Measurements from ENCODE around the gene ZNF581. TPM values are rescaled to one million over a fixed set of nuclear protein-coding genes. Genes with fewer than 3 reads are reported as not detected.
A peak's percentile ranks its signal among the peaks of the same experiment; 100 is the strongest.

Gene ZNF581
- total RNA-seq, 1 donor from 2014 or later = 18.3 TPM

DNA sequence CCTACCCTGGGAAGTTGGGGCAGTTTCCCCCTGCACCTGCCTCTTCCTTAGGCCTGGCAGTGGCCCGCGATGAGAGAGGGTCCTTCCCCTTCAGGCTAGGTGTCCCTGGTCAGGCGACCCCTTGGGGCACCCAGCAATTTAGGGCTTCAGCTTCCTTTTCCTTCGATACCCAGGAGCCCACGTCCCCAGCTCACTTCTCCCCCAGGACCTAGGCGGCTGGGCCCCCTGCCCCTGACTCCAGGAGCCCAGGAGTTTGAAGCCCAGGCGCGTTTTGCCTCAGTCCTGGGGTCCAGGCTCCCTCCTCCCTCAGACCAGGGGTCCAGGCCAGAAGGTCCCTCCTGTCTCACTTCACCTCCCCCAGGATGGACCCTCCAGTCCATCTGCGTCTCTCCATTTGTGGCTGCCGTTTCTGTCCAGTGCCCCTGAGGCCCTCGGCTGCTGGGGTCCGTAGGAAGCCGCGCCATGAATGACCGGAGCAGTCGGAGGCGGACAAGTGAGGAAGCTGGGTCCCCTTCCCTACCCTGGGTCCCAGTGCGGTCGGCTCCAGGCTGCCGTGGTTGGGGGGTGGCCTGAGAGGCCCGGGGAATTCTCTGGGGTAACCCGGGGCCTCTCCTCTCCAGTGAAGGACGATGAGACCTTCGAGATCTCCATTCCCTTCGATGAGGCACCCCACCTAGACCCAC is 5.3 kb downstream of the ZNF581 start:
- no peak for DNase-seq (ENCODE audit: low read depth in 2 of 2)

DNA sequence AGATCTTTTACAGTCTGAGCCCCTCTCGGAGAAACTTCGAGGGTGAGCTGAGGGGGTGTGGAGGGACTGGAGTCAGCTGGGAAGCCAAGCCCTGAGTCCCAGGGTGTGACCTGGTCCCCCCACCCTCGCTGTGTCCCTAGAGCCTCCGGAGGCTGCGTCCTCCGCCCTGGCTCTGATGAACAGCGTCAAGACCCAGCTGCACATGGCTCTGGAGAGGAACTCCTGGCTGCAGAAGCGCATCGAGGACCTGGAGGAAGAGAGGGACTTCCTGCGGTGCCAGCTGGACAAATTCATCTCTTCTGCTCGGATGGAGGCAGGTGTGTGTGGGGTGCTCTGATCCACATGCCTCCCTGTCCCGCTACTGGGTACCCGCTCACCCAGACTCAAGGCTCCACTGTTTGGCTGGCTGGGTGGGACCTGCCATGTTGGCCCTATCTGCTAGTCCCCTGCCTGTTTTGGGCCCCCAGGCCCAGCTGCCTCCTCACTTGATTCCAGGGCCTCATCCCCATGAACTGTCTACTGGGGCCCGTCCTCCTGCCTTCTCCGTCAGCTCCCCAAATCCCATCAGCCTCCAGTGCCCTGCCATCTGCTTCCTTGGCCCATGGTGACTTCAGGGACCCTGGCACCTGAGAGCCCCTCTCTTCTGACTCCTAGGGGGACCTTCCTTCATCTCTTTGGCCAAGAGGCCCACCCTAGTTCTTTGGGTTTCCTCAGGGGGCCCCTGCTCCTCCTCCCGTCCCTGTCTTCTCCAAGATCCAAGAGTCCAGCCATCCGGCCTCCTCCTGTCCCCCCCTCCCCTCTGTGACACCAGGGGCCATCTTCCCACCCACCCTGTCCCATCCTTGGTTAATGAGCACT is 6.0 kb downstream of the ZNF581 start:
- DNase-seq (ENCODE audit: low read depth in 2 of 2) = no peak

DNA sequence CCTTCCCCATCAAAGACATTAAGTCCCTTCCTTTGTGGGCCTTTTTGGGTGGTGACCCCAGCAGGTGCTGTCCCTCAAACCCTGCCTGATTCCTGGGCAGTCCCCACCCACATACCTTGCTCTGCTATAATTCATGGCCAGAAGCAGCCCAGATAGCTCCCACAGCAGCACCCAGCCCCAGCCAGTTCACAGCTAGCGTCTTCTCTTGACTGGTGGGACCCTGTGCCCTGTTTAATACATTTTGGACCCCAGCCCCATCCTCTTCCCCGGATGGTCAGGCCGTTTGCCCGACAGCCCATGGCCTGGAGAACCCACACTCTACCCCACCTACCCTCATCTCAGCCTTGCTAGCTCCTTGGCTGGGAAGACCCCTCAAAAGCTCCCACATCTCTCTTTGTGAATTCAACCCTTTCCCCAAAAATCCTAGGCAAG is 6.7 kb downstream of the ZNF581 start:
- DNase-seq (ENCODE audit: low read depth in 2 of 2) = no peak

DNA sequence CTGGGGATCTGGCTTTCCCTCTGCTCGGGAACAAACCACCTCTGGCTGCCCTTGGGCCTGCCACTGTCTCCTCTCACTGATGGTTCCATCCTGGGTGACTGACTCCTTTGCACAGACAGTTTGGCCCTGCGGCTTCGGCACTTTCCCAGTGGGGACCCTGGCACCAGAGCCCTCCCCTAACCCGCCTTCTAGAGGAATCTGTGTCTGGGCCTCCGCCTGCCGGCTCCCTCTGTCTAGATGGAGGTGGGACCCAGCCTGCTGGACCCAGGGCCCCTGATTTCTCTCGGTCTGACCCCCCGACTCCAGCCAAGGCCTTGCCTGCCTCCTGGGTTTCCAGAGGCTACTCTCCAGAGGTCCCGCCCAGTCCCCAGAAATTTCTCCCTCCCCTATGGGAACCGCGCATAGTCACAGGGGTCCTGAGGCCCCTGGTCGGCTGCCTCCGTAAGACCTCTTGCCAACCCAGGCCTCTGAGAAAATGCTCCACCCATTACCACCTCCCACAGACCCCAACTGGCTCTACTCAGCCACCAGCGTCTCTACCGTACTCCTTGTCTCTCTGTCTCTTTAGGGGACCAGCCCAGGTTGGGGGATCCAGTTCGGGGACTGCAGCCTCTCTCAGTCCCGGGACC is 7.3 kb downstream of the ZNF581 start:
- no peak for DNase-seq (ENCODE audit: low read depth in 2 of 2)

DNA sequence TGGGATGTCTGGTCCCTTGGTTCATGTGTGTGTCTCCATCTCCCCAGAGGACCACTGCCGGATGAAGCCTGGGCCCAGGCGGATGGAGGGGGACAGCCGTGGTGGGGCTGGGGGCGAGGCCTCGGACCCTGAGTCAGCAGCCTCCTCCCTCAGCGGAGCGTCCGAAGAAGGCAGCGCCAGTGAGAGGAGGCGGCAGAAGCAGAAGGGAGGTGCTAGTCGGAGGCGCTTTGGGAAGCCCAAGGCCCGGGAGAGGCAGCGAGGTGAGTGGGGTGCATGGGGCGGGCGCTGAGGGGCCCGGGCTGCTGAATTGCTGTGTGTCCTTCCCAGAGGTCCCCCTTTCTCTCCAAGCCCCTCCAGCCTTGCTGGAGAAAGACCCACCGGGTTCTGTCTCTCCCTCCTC is 7.8 kb downstream of the ZNF581 start:
- no peak for DNase-seq (ENCODE audit: low read depth in 2 of 2)

DNA sequence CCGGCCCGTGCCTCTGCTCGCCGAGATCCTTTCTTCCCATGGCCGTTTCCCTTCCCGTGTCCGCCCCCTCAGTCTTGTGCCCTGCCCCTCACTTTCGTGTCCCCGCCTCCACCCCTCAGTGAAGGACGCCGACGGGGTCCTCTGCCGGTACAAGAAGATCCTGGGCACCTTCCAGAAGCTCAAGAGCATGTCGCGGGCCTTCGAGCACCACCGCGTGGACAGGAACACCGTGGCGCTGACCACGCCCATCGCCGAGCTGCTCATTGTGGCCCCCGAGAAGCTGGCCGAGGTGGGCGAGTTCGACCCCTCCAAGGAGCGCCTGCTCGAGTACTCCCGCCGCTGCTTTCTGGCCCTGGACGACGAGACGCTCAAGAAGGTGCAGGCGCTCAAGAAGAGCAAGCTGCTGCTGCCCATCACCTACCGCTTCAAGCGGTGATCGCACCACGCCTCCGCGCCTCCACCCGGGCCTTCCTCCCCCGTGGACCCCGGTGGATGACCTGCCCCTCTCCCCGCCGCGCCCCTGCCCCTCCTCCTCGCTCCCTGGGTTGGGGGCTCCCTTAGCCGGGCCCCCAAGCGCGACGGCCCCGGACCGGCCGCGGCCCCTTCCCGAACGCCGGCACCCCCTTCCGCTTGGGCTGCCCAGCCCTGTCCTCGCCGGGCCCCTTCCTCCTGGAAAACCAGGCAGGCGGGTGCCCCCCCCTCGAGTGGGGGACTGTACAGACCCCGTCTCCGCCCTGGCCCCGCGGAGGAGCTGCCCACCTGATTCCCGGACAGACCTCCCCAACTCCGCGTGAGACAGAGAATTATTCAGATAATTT is 9.1 kb downstream of the ZNF581 start:
- DNase-seq (ENCODE audit: low read depth in 2 of 2) = no peak

DNA sequence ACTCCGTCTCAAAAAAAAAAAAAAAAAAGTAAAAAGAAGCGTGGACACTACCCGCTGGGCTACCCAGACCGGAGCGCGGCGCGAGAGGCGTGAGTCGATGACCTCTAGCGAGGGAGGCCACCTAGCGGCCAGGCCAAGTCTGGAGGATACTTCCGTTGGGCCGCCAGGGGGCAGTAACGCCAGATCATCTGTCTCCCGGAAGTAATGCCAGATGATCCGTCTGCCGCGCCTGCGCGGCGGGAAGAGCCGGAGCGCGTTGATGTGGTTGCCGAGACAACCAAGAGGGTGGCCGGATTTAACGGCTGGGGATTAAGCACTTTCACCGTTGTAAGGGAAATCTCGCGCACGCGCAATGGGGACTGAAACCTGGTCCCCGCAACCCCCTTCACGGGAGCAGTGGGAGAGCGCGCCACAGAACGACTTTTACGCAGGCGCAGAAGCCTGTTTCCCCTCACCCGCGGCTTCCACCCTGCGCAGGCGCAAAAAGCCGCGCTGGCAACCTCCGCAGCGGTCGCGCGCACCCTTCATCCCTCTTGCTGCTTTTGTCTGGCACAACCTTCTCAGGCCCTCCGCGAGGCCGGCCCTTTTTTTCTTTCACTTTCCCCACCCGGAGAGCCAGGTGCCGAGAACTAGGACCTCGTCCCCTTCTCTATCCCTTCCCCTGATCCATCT is 10.3 kb downstream of the ZNF581 start:
- DNase-seq (ENCODE audit: low read depth in 2 of 2) = peak; percentile 99

DNA sequence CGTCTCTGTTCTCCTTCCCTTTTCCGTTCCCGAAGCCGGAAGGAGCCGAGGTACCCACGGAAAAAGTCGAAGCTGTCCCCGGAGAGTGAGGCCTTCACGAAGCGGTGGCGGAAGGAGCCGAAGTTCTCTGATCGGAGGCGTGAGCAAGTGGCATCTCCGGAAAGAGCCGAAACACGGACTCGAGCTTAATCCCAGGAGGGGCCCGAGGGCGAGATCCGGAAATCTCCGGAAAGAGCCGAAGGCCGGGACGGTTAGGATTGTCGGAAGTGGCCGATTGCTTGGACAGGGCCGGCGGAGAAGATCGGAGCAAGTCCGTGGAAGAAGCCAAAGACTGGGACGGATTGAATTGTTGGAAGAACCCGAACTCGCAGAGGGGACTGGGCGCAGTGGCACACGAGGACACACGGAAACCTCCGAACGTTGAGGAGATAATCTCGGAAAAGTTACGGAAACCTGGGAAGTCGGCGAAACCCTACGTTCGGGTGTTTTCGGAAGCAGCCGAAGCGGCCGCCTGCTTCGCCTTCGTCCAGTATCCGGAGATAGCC is 10.9 kb downstream of the ZNF581 start:
- DNase-seq (ENCODE audit: low read depth in 2 of 2) = peak; percentile 99 to 100

DNA sequence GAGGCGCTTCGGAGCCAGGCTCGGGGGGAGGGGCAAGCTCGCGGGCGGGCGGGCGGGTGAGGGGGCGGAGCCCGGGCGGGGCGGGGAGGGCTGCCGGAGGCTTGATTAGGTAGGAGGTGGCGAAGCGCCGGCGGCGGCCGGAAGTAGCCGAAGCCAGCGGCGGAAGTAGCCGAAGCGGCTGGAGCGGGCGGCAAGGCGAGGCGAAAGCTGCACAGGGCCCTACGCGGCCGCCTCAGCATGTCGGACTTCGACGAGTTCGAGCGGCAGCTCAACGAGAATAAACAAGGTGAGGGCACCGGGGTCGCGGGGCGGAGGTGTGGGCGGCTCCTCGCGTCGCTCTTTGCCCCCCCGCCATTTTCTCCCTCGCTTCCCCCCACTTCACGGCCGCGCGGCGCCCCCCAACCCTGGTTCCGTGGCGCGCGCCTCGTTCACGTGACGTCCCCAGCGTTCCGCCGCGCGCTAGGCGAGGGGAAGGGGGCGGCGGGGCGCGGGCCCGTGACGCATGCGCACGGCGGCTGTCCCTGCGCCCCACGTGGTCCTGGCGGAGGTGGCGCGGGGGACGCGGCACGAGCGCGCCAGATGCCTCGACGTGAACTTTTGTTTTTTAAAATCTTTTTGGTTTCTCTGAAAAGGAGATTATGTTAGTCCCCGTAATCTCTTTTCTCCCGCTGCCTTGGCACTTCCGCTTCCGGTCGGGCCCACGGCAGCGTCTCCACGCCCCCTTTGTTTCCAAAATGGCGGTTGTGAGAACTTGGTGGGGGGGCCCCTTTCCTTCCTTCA is 11.6 kb downstream of the ZNF581 start, which contains the start of gene U2AF2:
TSS of gene U2AF2 (plus strand) at position 168 of the 780 bp plus-strand sequence. CDS start at position 238, 70 bp downstream.
- DNase-seq (ENCODE audit: low read depth in 2 of 2) = peak; percentile 94 to 97

DNA sequence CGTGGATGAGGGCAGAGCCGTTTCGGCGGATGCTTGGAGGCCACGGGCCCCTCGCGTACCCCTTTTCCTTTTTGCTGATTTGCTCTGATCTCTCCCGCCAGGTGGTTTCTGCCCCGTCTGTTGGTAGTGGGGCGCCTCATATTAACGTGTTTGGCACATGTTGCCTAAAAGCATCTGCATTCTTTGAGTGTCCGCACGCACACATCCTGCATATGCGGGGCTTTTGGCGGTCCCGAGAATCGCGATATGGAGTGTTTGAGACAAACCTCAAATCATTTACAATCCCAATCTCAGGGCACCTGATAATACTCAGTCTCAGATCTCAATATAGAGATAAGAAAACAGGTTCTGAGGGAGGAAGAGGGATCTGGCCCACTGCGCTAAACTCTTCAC is 12.2 kb downstream of the ZNF581 start:
- no peak for DNase-seq (ENCODE audit: low read depth in 2 of 2)

DNA sequence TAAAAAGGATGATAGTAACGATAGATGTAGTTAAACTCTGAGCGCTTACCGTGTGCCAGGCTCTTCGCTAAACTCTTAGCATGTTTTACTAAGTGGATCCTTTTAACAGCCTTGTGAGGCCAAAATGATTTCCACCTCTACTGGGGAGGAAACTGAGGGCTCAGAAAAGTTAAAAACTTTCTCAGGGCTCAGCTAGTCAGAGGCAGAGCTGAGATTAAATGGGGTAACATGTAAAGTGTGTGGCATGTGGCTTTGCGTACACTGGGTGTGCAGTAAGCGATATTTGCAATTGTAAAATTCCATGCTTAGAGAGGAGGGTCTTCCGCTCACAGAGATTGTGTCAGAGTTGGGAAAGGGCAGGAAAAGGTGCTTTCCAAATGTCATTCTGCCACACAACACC is 13.1 kb downstream of the ZNF581 start:
- no peak for DNase-seq (ENCODE audit: low read depth in 2 of 2)

DNA sequence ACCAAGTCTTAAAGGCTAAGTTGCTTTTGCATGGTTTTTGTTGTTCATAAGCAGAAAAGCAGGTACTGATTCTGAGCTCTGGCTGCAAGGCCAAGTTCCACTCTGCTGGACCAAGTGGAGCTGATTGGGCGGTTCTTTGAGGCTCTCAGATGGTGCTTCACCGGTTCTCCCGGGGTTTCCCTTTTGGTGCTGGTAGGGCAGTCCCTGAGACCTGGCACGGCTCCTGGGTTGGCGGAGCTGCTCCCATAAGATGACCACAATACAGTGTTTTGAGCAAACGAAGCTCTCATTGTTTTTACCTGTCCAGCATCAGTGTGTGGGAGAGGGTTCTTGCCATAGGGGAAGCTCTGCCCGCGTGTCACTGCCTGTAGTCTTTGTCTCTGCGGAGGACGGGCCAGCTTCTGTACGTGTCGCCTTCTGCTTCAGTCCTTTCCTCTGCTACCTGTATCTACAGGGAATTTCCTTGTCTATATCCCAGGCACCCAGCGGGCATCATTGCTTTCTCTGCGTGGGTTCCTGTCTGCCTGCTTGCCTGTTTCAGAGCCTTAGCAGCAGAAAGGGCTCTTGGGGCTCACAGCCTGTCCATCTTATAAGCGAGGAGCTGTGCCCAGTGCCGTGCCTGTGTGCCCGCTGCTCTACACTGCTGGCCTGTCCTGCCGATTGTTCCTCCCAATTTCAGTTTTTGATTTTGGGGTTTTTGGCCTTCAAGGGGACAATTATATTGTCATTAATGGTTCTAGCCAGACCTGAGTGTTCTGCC is 13.7 kb downstream of the ZNF581 start:
- DNase-seq (ENCODE audit: low read depth in 2 of 2) = peak in 1 of 2 donors; percentile 23

DNA sequence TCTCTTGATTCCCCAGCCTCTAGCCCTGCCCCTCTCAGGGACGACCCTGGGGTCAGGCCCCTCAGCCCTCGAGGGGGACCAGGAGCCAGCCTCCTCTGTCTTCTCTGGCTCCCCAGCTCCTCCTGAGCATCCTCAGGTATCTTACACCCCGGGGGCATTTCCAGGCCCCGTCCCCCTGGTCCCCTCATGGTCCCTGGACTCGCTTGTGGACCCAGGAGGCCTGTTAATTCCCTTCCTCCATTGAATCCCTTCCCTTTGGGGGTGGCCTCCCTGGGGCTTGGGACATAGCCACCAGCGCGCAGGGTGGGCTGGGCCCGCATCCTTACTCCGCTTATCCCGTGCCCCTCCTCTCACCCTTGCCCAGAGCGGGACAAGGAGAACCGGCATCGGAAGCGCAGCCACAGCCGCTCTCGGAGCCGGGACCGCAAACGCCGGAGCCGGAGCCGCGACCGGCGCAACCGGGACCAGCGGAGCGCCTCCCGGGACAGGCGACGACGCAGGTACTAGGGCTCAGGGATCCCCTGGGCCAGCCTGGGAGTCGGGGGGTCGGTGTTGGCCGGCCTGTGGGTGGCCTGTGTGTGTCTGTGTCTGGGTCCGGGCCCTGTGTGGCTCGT is 15.5 kb downstream of the ZNF581 start:
- no peak for DNase-seq (ENCODE audit: low read depth in 2 of 2)

DNA sequence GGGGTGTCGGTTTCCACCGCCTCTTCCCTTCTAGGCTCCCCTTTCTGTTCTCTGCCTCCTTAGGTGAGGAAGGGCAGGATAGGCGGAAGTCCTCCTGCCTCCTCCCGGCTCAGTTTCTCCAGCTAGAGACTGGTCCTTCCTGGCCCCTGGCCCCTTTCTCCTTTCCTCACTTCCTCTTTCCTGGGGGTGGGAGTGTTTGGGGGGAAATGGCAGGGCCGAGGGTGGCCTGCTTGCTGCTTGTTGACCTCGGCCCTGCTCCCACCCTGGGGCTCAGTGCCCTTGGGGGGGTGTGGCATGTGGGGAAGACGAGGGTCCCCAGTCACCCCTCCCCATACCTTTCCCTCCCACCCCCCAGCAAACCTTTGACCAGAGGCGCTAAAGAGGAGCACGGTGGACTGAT is 16.4 kb downstream of the ZNF581 start:
- DNase-seq (ENCODE audit: low read depth in 2 of 2) = no peak

DNA sequence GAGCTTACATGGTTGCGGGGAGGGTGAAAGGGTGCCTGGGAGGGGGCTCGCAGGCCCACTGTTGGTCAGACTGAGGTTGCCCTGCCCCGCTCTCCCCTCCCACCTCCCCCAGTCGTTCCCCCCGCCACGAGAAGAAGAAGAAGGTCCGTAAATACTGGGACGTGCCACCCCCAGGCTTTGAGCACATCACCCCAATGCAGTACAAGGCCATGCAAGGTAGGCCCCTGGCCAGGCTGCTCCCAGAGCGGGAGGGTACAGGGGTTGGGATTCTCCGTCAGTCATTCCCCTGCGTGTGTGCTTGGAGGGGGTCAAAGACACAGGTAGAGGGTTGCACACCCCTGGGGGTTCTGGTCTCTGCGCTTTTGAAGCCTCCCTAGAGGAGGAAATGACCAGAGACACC is 17.0 kb downstream of the ZNF581 start:
- DNase-seq (ENCODE audit: low read depth in 2 of 2) = no peak

DNA sequence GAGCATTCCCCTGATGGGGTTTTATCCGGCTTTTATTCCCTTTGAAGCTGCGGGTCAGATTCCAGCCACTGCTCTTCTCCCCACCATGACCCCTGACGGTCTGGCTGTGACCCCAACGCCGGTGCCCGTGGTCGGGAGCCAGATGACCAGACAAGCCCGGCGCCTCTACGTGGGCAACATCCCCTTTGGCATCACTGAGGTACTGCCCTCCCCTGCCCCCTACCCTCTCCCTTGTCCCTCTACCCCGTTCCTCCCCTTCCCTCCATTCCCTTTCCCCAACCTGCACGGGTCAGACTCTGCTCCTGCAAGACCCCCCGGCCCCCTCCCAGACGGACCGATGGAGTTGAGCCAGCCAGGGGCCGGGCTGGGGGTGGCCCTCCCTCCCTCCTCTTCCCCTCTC is 17.5 kb downstream of the ZNF581 start:
- DNase-seq (ENCODE audit: low read depth in 2 of 2) = no peak

DNA sequence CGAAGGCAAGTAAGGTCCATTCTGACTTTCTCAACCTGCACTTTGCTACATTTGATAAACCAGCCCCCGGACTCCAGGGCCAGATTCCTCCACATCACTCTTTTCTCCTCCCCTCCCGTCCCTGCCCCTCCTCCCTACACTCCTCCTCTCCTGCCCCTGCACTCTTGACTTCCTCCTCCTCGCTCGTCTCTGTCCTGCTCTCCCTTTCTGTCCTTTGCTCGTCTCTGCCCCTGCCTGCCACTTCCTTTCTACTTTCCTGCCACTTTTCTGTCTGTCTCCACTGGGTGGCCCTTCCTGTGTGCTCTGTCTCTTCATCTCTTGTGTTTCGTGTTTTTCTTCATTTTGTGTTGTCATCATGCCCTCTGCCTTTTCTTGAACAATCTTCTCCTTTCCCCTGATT is 18.4 kb downstream of the ZNF581 start:
- DNase-seq (ENCODE audit: low read depth in 2 of 2) = no peak

DNA sequence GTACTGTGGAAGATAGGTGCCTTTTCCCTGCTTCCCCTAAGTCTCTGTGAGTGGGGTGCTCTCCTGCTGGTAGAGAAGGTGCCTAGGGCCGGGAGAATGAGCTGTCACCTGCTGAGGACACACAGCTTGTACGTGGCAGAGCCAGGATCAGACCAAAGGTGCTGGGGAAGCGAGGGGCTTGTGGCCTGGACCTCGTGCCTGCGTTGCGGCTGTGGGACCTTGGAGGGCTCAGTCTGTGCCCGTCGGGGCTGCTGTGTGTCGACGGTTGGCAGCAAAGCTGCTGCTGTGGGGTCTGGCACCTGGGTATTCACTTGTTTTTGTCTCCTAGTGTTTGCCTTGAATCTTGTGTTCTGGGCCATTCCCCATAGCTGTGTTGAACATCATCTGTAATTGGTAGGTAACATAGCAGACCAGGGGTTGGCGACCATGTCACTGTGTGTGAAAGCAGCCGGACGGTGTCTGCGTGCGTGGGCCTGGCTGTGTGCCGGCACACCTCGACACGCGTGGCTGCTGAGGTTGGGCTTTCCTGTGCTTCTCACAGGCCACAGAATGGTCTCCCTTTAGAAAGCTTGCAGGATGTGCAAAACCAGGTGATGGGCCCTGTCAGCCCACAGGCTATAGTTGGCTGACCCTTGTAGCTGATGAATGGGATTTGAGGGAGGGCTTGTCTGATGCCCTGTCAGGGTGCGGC is 20.5 kb downstream of the ZNF581 start:
- DNase-seq (ENCODE audit: low read depth in 2 of 2) = no peak
